ENCODE data around the gene STK32C.

- TF ChIP-seq CTCF (IDR thresholded peaks at IDR 0.05) (no peak), EZH2 (IDR thresholded peaks at IDR 0.05; ENCODE audit: borderline replicate concordance, insufficient read depth, low read depth, low read length, poor library complexity, severe bottlenecking) (no peak)
Measured at GRCh38 chr10:132203256-132204077, 104.3 kb downstream of the STK32C start.

All from B cell (primary cell).